H7 (cell line): ENCODE results near the gene MPLKIP. TPM values are rescaled to one million over a fixed set of nuclear protein-coding genes. Genes with fewer than 3 reads are reported as not detected.

Source experiments
- DNase-seq: peaks from one replicate; pipeline ENCODE4 v3.0.0; 2012
- H3K27me3 ChIP-seq: 2 replicates; pipeline ENCODE4 v1.6.0; 2011; ENCODE audit warnings: mild to moderate bottlenecking, low read length; ENCODE audit not compliant: control insufficient read depth, insufficient read depth
- H3K36me3 ChIP-seq: replicated peaks from 2 replicates; pipeline ENCODE4 v1.5.1; 2011; ENCODE audit warnings: low read length; ENCODE audit not compliant: control insufficient read depth, insufficient read depth
- H3K4me3 ChIP-seq: 2 replicates; pipeline ENCODE4 v1.5.1; 2011; ENCODE audit warnings: low read depth, mild to moderate bottlenecking, control low read depth, low read length, moderate library complexity; ENCODE audit not compliant: insufficient read depth
- total RNA-seq: library from RNA; depleted of rRNA; stranded (reverse); fragments of >200 nt; shearing (Covaris generic); gene quantifications from 2 replicates; pipeline ENCODE4 v1.2.3, GENCODE V29; 2014; rRNA removed

Gene MPLKIP
- total RNA-seq, 1 experiment from 2014 or later = 35.8 TPM

GRCh38 chr7:40105879-40106473 is 28.4 kb downstream of the MPLKIP start:
- no peaks in the 10 kb centered on the region for H3K27me3 ChIP-seq
- no peak for DNase-seq
- no peak overlapping the region for H3K4me3 ChIP-seq
- no peaks in the 10 kb centered on the region; the same call in 1 of the 2 replicates for H3K36me3 ChIP-seq

GRCh38 chr7:40102897-40103296 is 31.5 kb downstream of the MPLKIP start:
- Histone ChIP-seq H3K4me3 (no peak overlapping the region), H3K36me3 (no peaks in the 10 kb centered on the region; the same call in 1 of the 2 replicates), H3K27me3 (no peaks in the 10 kb centered on the region)
- DNase-seq = no peak

- DNase-seq = no peak
- no peaks in the 10 kb centered on the region for H3K27me3 ChIP-seq
- no peaks in the 10 kb centered on the region for H3K36me3 ChIP-seq
- H3K4me3 ChIP-seq = no peak overlapping the region
These were observed 33.2 kb downstream of the MPLKIP start for GRCh38 chr7:40101201-40101600.

GRCh38 chr7:40099837-40100236 is 34.6 kb downstream of the MPLKIP start:
- H3K36me3 ChIP-seq = no peaks in the 10 kb centered on the region
- H3K4me3 ChIP-seq = no peak overlapping the region
- no peak for DNase-seq

GRCh38 chr7:40098810-40099209 is 35.6 kb downstream of the MPLKIP start:
- no peak overlapping the region for H3K4me3 ChIP-seq
- peaks cover 7% of the 10 kb centered on the region for H3K36me3 ChIP-seq
- no peak for DNase-seq
- no peaks in the 10 kb centered on the region for H3K27me3 ChIP-seq

More at GRCh38 chr7:40099837-40100236, 34.6 kb downstream of the MPLKIP start:
- H3K27me3 ChIP-seq = no peaks in the 10 kb centered on the region

- Histone ChIP-seq H3K36me3 (peaks cover 11% of the 10 kb centered on the region), H3K27me3 (no peaks in the 10 kb centered on the region), H3K4me3 (no peak overlapping the region)
- DNase-seq = no peak
These were observed 36.7 kb downstream of the MPLKIP start for GRCh38 chr7:40097728-40098127.

- Histone ChIP-seq H3K27me3 (no peaks in the 10 kb centered on the region), H3K36me3 (peaks cover 11% of the 10 kb centered on the region), H3K4me3 (no peak overlapping the region)
- DNase-seq = peak; percentile 11
These were observed 38.6 kb downstream of the MPLKIP start for GRCh38 chr7:40095695-40096327.

- DNase-seq = no peak
- Histone ChIP-seq H3K27me3 (no peaks in the 10 kb centered on the region), H3K4me3 (no peak overlapping the region), H3K36me3 (peaks cover 11% of the 10 kb centered on the region)
These were observed 39.2 kb downstream of the MPLKIP start for GRCh38 chr7:40095230-40095629.

- Histone ChIP-seq H3K4me3 (no peak overlapping the region), H3K36me3 (peaks cover 11% of the 10 kb centered on the region), H3K27me3 (no peaks in the 10 kb centered on the region)
- no peak for DNase-seq
These were observed 40.6 kb downstream of the MPLKIP start for GRCh38 chr7:40093631-40094350.

- Histone ChIP-seq H3K4me3 (no peak overlapping the region), H3K36me3 (peaks cover 15% of the 10 kb centered on the region), H3K27me3 (no peaks in the 10 kb centered on the region)
- no peak for DNase-seq
These were observed 42.2 kb downstream of the MPLKIP start for GRCh38 chr7:40092182-40092581.

- DNase-seq = no peak
- Histone ChIP-seq H3K36me3 (no peaks in the 10 kb centered on the region; the same call in 1 of the 2 replicates), H3K4me3 (no peak overlapping the region), H3K27me3 (no peaks in the 10 kb centered on the region)
These were observed 56.6 kb downstream of the MPLKIP start for GRCh38 chr7:40077849-40078248.

Other genes starting within 250 kb of the MPLKIP start
- gene CDK13, start 184.4 kb downstream of the MPLKIP start, total RNA-seq = 30.6 and 48.5 TPM in 2 replicates
- 3.2 and 4.3 TPM in 2 replicates for gene SUGCT, start 383 bp upstream of the MPLKIP start, total RNA-seq